Right ventricle myocardium inferior (tissue), 1 donor: ENCODE results near the gene PCDHA3. TPM values are rescaled to one million over a fixed set of nuclear protein-coding genes. Genes with fewer than 3 reads are reported as not detected.
"Not testable (repeated sequence)": the region's sequence is repeated elsewhere in the genome, so short reads cannot be mapped to it uniquely, and the experiment has no call there.

ENCODE experiments used
- ATAC-seq: fragments of 200-7000 bp; cut with Tn5 transposase; one replicate; pipeline ENCODE4 v1.9.1; 2020; ENCODE audit warnings: mild to moderate bottlenecking, moderate library complexity
- DNase-seq: peaks from one replicate; pipeline ENCODE4 v3.0.0; 2021; ENCODE audit errors: missing footprints
- intact Hi-C: fragments of 100-400 bp; cut with DNase I; formaldehyde crosslinking; loops from one replicate; pipeline ENCODE4 v1.11.0; 2022
- total RNA-seq: library from RNA; stranded (reverse); fragmentation: NEBNext Ultra II Directional; extraction: Animal tissue kit (Norgen Biotek cat#: 25700); gene quantifications from one replicate; pipeline ENCODE4 v1.2.1, GENCODE V29; 2021
- donor health status: DM: no; HTN: yes; CAD: no; lungs with severe emphysema.

PCDHA3 gene
- total RNA-seq, 1 donor from 2014 or later = 0.14 TPM

DNA sequence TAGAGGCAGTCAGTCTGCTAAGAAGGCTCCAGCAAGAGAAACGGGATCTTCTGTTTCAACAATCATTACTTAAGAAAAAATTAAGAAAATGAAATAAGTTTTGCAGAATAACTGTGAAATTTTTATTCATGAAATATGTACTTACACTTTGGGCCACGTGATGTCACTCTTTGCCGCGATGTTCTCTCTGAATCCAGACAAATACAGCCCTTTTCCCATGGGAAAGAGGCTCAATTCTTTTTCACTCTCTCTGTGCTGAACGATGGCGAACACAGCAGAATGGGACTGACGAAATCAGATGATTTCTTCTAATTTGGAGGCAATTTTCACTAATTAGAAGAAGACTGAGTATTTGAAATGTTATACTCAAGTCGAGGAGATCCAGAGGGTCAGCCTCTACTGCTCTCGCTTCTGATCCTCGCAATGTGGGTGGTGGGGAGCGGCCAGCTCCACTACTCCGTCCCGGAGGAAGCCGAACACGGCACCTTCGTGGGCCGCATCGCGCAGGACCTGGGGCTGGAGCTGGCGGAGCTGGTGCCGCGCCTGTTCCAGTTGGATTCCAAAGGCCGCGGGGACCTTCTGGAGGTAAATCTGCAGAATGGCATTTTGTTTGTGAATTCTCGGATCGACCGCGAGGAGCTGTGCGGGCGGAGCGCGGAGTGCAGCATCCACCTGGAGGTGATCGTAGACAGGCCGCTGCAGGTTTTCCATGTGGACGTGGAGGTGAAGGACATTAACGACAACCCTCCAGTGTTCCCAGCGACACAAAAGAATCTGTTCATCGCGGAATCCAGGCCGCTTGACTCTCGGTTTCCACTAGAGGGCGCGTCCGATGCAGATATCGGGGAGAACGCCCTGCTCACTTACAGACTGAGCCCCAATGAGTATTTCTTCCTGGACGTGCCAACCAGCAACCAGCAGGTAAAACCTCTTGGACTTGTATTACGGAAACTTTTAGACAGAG lies 47.6 kb downstream of the PCDHA3 start, which contains the start of gene PCDHA9:
Gene PCDHA9 (plus strand): TSS at position 244 of the 964 bp plus-strand sequence. CDS start 114 bp downstream, at position 358.
- intact Hi-C loops, DNase-seq, ATAC-seq: not testable (repeated sequence)

DNA sequence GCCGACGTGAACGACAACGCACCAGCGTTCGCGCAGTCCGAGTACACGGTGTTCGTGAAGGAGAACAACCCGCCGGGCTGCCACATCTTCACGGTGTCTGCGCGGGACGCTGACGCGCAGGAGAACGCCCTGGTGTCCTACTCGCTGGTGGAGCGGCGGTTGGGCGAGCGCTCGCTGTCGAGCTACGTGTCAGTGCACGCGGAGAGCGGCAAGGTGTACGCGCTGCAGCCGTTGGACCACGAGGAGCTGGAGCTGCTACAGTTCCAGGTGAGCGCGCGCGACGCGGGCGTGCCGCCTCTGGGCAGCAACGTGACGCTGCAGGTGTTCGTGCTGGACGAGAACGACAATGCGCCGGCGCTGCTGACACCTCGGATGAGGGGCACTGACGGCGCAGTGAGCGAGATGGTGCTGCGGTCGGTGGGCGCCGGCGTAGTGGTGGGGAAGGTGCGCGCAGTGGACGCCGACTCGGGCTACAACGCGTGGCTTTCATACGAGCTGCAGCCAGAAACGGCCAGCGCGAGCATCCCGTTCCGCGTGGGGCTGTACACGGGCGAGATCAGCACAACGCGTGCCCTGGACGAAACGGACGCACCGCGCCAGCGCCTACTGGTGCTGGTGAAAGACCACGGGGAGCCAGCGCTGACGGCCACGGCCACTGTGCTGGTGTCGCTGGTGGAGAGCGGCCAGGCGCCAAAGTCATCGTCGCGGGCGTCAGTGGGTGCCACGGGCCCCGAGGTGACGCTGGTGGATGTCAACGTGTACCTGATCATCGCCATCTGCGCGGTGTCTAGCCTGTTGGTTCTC lies 49.2 kb downstream of the PCDHA3 start:
- intact Hi-C loops, DNase-seq, ATAC-seq: not testable (repeated sequence)

Other genes with a start within 250 kb of the PCDHA3 start
- gene SRA1, start 243.6 kb upstream of the PCDHA3 start, total RNA-seq = 29.4 TPM
- gene APBB3, start 236.5 kb upstream of the PCDHA3 start, total RNA-seq = 10.6 TPM
- 76.4 TPM for gene SLC35A4, start 236.2 kb upstream of the PCDHA3 start, total RNA-seq
- gene CD14, start 167.9 kb upstream of the PCDHA3 start, total RNA-seq = 46.1 TPM
- gene TMCO6, start 161.6 kb upstream of the PCDHA3 start, total RNA-seq = 4.2 TPM
- 146 TPM for gene NDUFA2, start 153.4 kb upstream of the PCDHA3 start, total RNA-seq
- gene IK, start 153.2 kb upstream of the PCDHA3 start, total RNA-seq = 66.4 TPM
- 11.2 TPM for gene WDR55, start 136.2 kb upstream of the PCDHA3 start, total RNA-seq
- 0.24 TPM for gene DND1, start 127.5 kb upstream of the PCDHA3 start, total RNA-seq
- gene HARS1, start 109.7 kb upstream of the PCDHA3 start, total RNA-seq = 35.9 TPM
- gene HARS2, start 109.6 kb upstream of the PCDHA3 start, total RNA-seq = 24.4 TPM
- 35.1 TPM for gene ZMAT2, start 100.6 kb upstream of the PCDHA3 start, total RNA-seq
- not detected for gene PCDHA1, start 14.9 kb upstream of the PCDHA3 start, total RNA-seq
- gene PCDHA2, start 6.2 kb upstream of the PCDHA3 start, total RNA-seq = not detected
- gene PCDHA4, start 6.0 kb downstream of the PCDHA3 start, total RNA-seq = 0.08 TPM
- 0.05 TPM for gene PCDHA5, start 20.6 kb downstream of the PCDHA3 start, total RNA-seq
- not detected for gene PCDHA6, start 26.9 kb downstream of the PCDHA3 start, total RNA-seq
- not detected for gene PCDHA7, start 33.2 kb downstream of the PCDHA3 start, total RNA-seq
- gene PCDHA8, start 40.1 kb downstream of the PCDHA3 start, total RNA-seq = not detected
- gene PCDHA9, start 47.3 kb downstream of the PCDHA3 start, total RNA-seq = not detected
- 0.11 TPM for gene PCDHA10, start 54.8 kb downstream of the PCDHA3 start, total RNA-seq
- gene PCDHA11, start 67.9 kb downstream of the PCDHA3 start, total RNA-seq = not detected
- gene PCDHA12, start 74.3 kb downstream of the PCDHA3 start, total RNA-seq = not detected
- not detected for gene PCDHA13, start 81.1 kb downstream of the PCDHA3 start, total RNA-seq
- gene PCDHAC1, start 125.2 kb downstream of the PCDHA3 start, total RNA-seq = 0.11 TPM
- 0.30 TPM for gene PCDHAC2, start 165.4 kb downstream of the PCDHA3 start, total RNA-seq